ENCODE measurements around the gene FARS2.

Gene FARS2

GRCh38 chr6:5379647-5380242 lies 118.4 kb downstream of the FARS2 start:
- no peaks in the 10 kb centered on the region for H3K4me1 Mint-ChIP-seq (ENCODE audit: low read depth)
- no peaks in the 10 kb centered on the region for H3K27me3 Mint-ChIP-seq
- H3K4me3 Mint-ChIP-seq: no peak overlapping the region
- no peaks in the 10 kb centered on the region for H3K9me3 Mint-ChIP-seq
- no peak overlapping the region for H3K27ac Mint-ChIP-seq
- H3K36me3 Mint-ChIP-seq (ENCODE audit: low read depth): peaks cover 12% of the 10 kb centered on the region

- H3K27me3 Mint-ChIP-seq: no peaks in the 10 kb centered on the region
- H3K4me1 Mint-ChIP-seq (ENCODE audit: low read depth): no peaks in the 10 kb centered on the region
- no peaks in the 10 kb centered on the region for H3K9me3 Mint-ChIP-seq
- H3K36me3 Mint-ChIP-seq (ENCODE audit: low read depth): peaks cover 8% of the 10 kb centered on the region
- no peak overlapping the region for H3K27ac Mint-ChIP-seq
- H3K4me3 Mint-ChIP-seq: no peak overlapping the region
These were observed 122.5 kb downstream of the FARS2 start for GRCh38 chr6:5383856-5384255.

GRCh38 chr6:5384276-5384675 lies 123.0 kb downstream of the FARS2 start:
- H3K9me3 Mint-ChIP-seq: no peaks in the 10 kb centered on the region
- peaks cover 6% of the 10 kb centered on the region for H3K36me3 Mint-ChIP-seq (ENCODE audit: low read depth)
- no peak overlapping the region for H3K27ac Mint-ChIP-seq
- no peak overlapping the region for H3K4me3 Mint-ChIP-seq
- H3K4me1 Mint-ChIP-seq (ENCODE audit: low read depth): no peaks in the 10 kb centered on the region
- no peaks in the 10 kb centered on the region for H3K27me3 Mint-ChIP-seq

GRCh38 chr6:5388326-5388725 lies 127.0 kb downstream of the FARS2 start:
- H3K4me1 Mint-ChIP-seq (ENCODE audit: low read depth): no peaks in the 10 kb centered on the region
- H3K27me3 Mint-ChIP-seq: no peaks in the 10 kb centered on the region
- no peaks in the 10 kb centered on the region for H3K9me3 Mint-ChIP-seq
- H3K36me3 Mint-ChIP-seq (ENCODE audit: low read depth): no peaks in the 10 kb centered on the region
- no peak overlapping the region for H3K4me3 Mint-ChIP-seq
- H3K27ac Mint-ChIP-seq: no peak overlapping the region

GRCh38 chr6:5389086-5389745 lies 127.9 kb downstream of the FARS2 start:
- no peak overlapping the region for H3K4me3 Mint-ChIP-seq

GRCh38 chr6:5390177-5390576 lies 128.9 kb downstream of the FARS2 start:
- H3K36me3 Mint-ChIP-seq (ENCODE audit: low read depth): no peaks in the 10 kb centered on the region
- H3K9me3 Mint-ChIP-seq: no peaks in the 10 kb centered on the region
- H3K27me3 Mint-ChIP-seq: no peaks in the 10 kb centered on the region
- no peak overlapping the region for H3K4me3 Mint-ChIP-seq
- H3K4me1 Mint-ChIP-seq (ENCODE audit: low read depth): no peaks in the 10 kb centered on the region
- no peak overlapping the region for H3K27ac Mint-ChIP-seq

More at GRCh38 chr6:5389086-5389745, 127.9 kb downstream of the FARS2 start:
- Mint-ChIP-seq H3K36me3 (ENCODE audit: low read depth) (no peaks in the 10 kb centered on the region), H3K9me3 (no peaks in the 10 kb centered on the region), H3K27ac (no peak overlapping the region), H3K27me3 (no peaks in the 10 kb centered on the region), H3K4me1 (ENCODE audit: low read depth) (no peaks in the 10 kb centered on the region)

GRCh38 chr6:5394280-5394679 lies 133.0 kb downstream of the FARS2 start:
- no peak overlapping the region for H3K27ac Mint-ChIP-seq
- no peak overlapping the region for H3K4me3 Mint-ChIP-seq
- no peaks in the 10 kb centered on the region for H3K36me3 Mint-ChIP-seq (ENCODE audit: low read depth)
- H3K9me3 Mint-ChIP-seq: no peaks in the 10 kb centered on the region
- H3K4me1 Mint-ChIP-seq (ENCODE audit: low read depth): peaks cover 5% of the 10 kb centered on the region
- no peaks in the 10 kb centered on the region for H3K27me3 Mint-ChIP-seq

- Mint-ChIP-seq H3K4me1 (ENCODE audit: low read depth) (peaks cover 15% of the 10 kb centered on the region), H3K36me3 (ENCODE audit: low read depth) (no peaks in the 10 kb centered on the region), H3K4me3 (no peak overlapping the region), H3K27ac (no peak overlapping the region), H3K9me3 (no peaks in the 10 kb centered on the region), H3K27me3 (no peaks in the 10 kb centered on the region)
These were observed 134.4 kb downstream of the FARS2 start for GRCh38 chr6:5395719-5396118.

GRCh38 chr6:5398530-5398929 lies 137.2 kb downstream of the FARS2 start:
- no peak overlapping the region for H3K27ac Mint-ChIP-seq
- H3K4me3 Mint-ChIP-seq: no peak overlapping the region
- no peaks in the 10 kb centered on the region for H3K36me3 Mint-ChIP-seq (ENCODE audit: low read depth)
- H3K4me1 Mint-ChIP-seq (ENCODE audit: low read depth): peaks cover 15% of the 10 kb centered on the region
- H3K27me3 Mint-ChIP-seq: no peaks in the 10 kb centered on the region
- H3K9me3 Mint-ChIP-seq: no peaks in the 10 kb centered on the region

GRCh38 chr6:5399391-5399790 lies 138.1 kb downstream of the FARS2 start:
- Mint-ChIP-seq H3K9me3 (no peaks in the 10 kb centered on the region), H3K4me1 (ENCODE audit: low read depth) (peaks cover 15% of the 10 kb centered on the region), H3K4me3 (no peak overlapping the region), H3K27me3 (no peaks in the 10 kb centered on the region), H3K27ac (no peak overlapping the region), H3K36me3 (ENCODE audit: low read depth) (no peaks in the 10 kb centered on the region)

GRCh38 chr6:5401845-5402738 lies 140.8 kb downstream of the FARS2 start:
- Mint-ChIP-seq H3K27me3 (no peaks in the 10 kb centered on the region), H3K4me1 (ENCODE audit: low read depth) (peaks cover 15% of the 10 kb centered on the region), H3K9me3 (no peaks in the 10 kb centered on the region), H3K36me3 (ENCODE audit: low read depth) (peaks cover 9% of the 10 kb centered on the region), H3K27ac (no peak overlapping the region), H3K4me3 (no peak overlapping the region)

- no peaks in the 10 kb centered on the region for H3K27me3 Mint-ChIP-seq
- peaks cover 15% of the 10 kb centered on the region for H3K4me1 Mint-ChIP-seq (ENCODE audit: low read depth)
- peaks cover 10% of the 10 kb centered on the region for H3K36me3 Mint-ChIP-seq (ENCODE audit: low read depth)
- H3K9me3 Mint-ChIP-seq: no peaks in the 10 kb centered on the region
- no peak overlapping the region for H3K27ac Mint-ChIP-seq
- no peak overlapping the region for H3K4me3 Mint-ChIP-seq
These were observed 141.8 kb downstream of the FARS2 start for GRCh38 chr6:5403076-5403475.

- H3K36me3 Mint-ChIP-seq (ENCODE audit: low read depth): peaks cover 15% of the 10 kb centered on the region
- H3K27me3 Mint-ChIP-seq: no peaks in the 10 kb centered on the region
- no peaks in the 10 kb centered on the region for H3K9me3 Mint-ChIP-seq
- peaks cover 11% of the 10 kb centered on the region for H3K4me1 Mint-ChIP-seq (ENCODE audit: low read depth)
- H3K4me3 Mint-ChIP-seq: no peak overlapping the region
- no peak overlapping the region for H3K27ac Mint-ChIP-seq
These were observed 142.3 kb downstream of the FARS2 start for GRCh38 chr6:5403609-5404008.

GRCh38 chr6:5405976-5406375 lies 144.7 kb downstream of the FARS2 start:
- Mint-ChIP-seq H3K27me3 (no peaks in the 10 kb centered on the region), H3K4me3 (no peak overlapping the region), H3K36me3 (ENCODE audit: low read depth) (peaks cover 21% of the 10 kb centered on the region), H3K4me1 (ENCODE audit: low read depth) (no peaks in the 10 kb centered on the region), H3K27ac (no peak overlapping the region), H3K9me3 (no peaks in the 10 kb centered on the region)

GRCh38 chr6:5411414-5411813 lies 150.1 kb downstream of the FARS2 start:
- no peaks in the 10 kb centered on the region for H3K4me1 Mint-ChIP-seq (ENCODE audit: low read depth)
- no peak overlapping the region for H3K4me3 Mint-ChIP-seq
- H3K9me3 Mint-ChIP-seq: no peaks in the 10 kb centered on the region
- H3K27me3 Mint-ChIP-seq: no peaks in the 10 kb centered on the region
- peaks cover 24% of the 10 kb centered on the region for H3K36me3 Mint-ChIP-seq (ENCODE audit: low read depth)
- H3K27ac Mint-ChIP-seq: no peak overlapping the region

Data from stimulated activated naive CD8-positive, alpha-beta T cell treated with anti-CD3 and anti-CD28 coated beads, Interleukin-15, Interleukin-2, amounts not matched to agents 100 ng/mL and 50 ng/mL, for 24 hours (primary cell).